Type B pancreatic cell (in vitro differentiated cells): ENCODE results near the gene PIK3AP1. TPM values are rescaled to one million over a fixed set of nuclear protein-coding genes. Genes with fewer than 3 reads are reported as not detected.

Experiments used
- DNase-seq: peaks from one replicate; pipeline ENCODE4 v3.0.0; 2021; ENCODE audit warnings: mixed read lengths; ENCODE audit not compliant: unreplicated experiment; ENCODE audit errors: extremely low spot score
- H3K27ac Mint-ChIP-seq: 2 replicates; pipeline ENCODE4 v1.8.0; 2021; ENCODE audit warnings: mild to moderate bottlenecking, mixed read lengths
- H3K27me3 Mint-ChIP-seq: 2 replicates; pipeline ENCODE4 v1.8.0; 2021; ENCODE audit warnings: mixed read lengths
- H3K36me3 Mint-ChIP-seq: 2 replicates; pipeline ENCODE4 v1.8.0; 2021; ENCODE audit warnings: mixed read lengths
- H3K4me1 Mint-ChIP-seq: one replicate; pipeline ENCODE4 v1.8.0; 2021; ENCODE audit warnings: mixed read lengths; ENCODE audit not compliant: unreplicated experiment
- H3K4me3 Mint-ChIP-seq: 2 replicates; pipeline ENCODE4 v1.8.0; 2021; ENCODE audit warnings: mild to moderate bottlenecking, mixed read lengths
- H3K9me3 Mint-ChIP-seq: 2 replicates; pipeline ENCODE4 v1.8.0; 2021; ENCODE audit warnings: mixed read lengths
- CTCF ChIP-seq: fragments of 200-600 bp; sonication (generic); conservative IDR thresholded peaks from 2 replicates; pipeline ENCODE4 v1.5.0; 2021; ENCODE audit warnings: antibody characterized with exemption, mild to moderate bottlenecking
- total RNA-seq: library from RNA; stranded (reverse); gene quantifications from 2 replicates; pipeline ENCODE4 v1.2.1, GENCODE V29; 2021; ENCODE audit warnings: low replicate concordance

The PIK3AP1 gene
- total RNA-seq, 1 donor from 2014 or later = 3.5 TPM

GRCh38 chr10:96570983-96571964 is 149.0 kb downstream of the PIK3AP1 start:
- Mint-ChIP-seq H3K9me3 (no peaks in the 10 kb centered on the region), H3K4me3 (no peak overlapping the region), H3K27ac (peak overlapping the region; percentile 3), H3K27me3 (no peaks in the 10 kb centered on the region), H3K36me3 (peaks cover 56% of the 10 kb centered on the region), H3K4me1 (peaks cover 5% of the 10 kb centered on the region)
- DNase-seq = no peak
- TF ChIP-seq CTCF = peak; percentile 21

- no peak for TF ChIP-seq CTCF
- no peak overlapping the region for H3K27ac Mint-ChIP-seq
- peaks cover 57% of the 10 kb centered on the region for H3K36me3 Mint-ChIP-seq
- H3K27me3 Mint-ChIP-seq = no peaks in the 10 kb centered on the region
- no peaks in the 10 kb centered on the region for H3K9me3 Mint-ChIP-seq
- no peak for DNase-seq
- H3K4me1 Mint-ChIP-seq = peaks cover 10% of the 10 kb centered on the region
- no peak overlapping the region for H3K4me3 Mint-ChIP-seq
Measured at GRCh38 chr10:96570511-96570910, 149.8 kb downstream of the PIK3AP1 start.

- H3K36me3 Mint-ChIP-seq = peaks cover 47% of the 10 kb centered on the region
Measured at GRCh38 chr10:96568402-96568801, 151.9 kb downstream of the PIK3AP1 start.

GRCh38 chr10:96565774-96566173 is 154.5 kb downstream of the PIK3AP1 start:
- DNase-seq = no peak
- no peaks in the 10 kb centered on the region for H3K9me3 Mint-ChIP-seq
- no peaks in the 10 kb centered on the region for H3K27me3 Mint-ChIP-seq
- peaks cover 10% of the 10 kb centered on the region for H3K4me1 Mint-ChIP-seq
- peaks cover 40% of the 10 kb centered on the region for H3K36me3 Mint-ChIP-seq
- no peak overlapping the region for H3K4me3 Mint-ChIP-seq
- no peak for TF ChIP-seq CTCF
- H3K27ac Mint-ChIP-seq = no peak overlapping the region

More at GRCh38 chr10:96568402-96568801, 151.9 kb downstream of the PIK3AP1 start:
- peaks cover 10% of the 10 kb centered on the region for H3K4me1 Mint-ChIP-seq
- TF ChIP-seq CTCF = no peak
- no peaks in the 10 kb centered on the region for H3K27me3 Mint-ChIP-seq
- DNase-seq = no peak
- no peaks in the 10 kb centered on the region for H3K9me3 Mint-ChIP-seq
- H3K27ac Mint-ChIP-seq = no peak overlapping the region
- H3K4me3 Mint-ChIP-seq = no peak overlapping the region

- Mint-ChIP-seq H3K4me1 (peaks cover 4% of the 10 kb centered on the region), H3K36me3 (peaks cover 32% of the 10 kb centered on the region), H3K27ac (no peak overlapping the region), H3K4me3 (no peak overlapping the region), H3K9me3 (no peaks in the 10 kb centered on the region), H3K27me3 (no peaks in the 10 kb centered on the region)
- DNase-seq = no peak
- TF ChIP-seq CTCF = no peak
Measured at GRCh38 chr10:96560966-96561887, 159.1 kb downstream of the PIK3AP1 start.
